Activated T-cell treated with anti-CD3 and anti-CD28 coated beads, Interleukin-2, amount 50 U/mL, for 24 hours (primary cell): ENCODE measurements around the gene NELFB.

Experiments used
- DNase-seq: peaks from one replicate; pipeline ENCODE4 v3.0.0-alpha.2; 2020
- H3K27ac Mint-ChIP-seq: 2 replicates; pipeline ENCODE4 v1.8.0; 2020; ENCODE audit warnings: mild to moderate bottlenecking, mixed read lengths
- H3K27me3 Mint-ChIP-seq: 2 replicates; pipeline ENCODE4 v1.8.0; 2020; ENCODE audit warnings: mixed read lengths
- H3K36me3 Mint-ChIP-seq: 2 replicates; pipeline ENCODE4 v1.8.0; 2020; ENCODE audit warnings: low read depth, mixed read lengths
- H3K4me1 Mint-ChIP-seq: 2 replicates; pipeline ENCODE4 v1.8.0; 2020; ENCODE audit warnings: low read depth, mixed read lengths
- H3K4me3 Mint-ChIP-seq: 2 replicates; pipeline ENCODE4 v1.8.0; 2020; ENCODE audit warnings: mild to moderate bottlenecking, moderate library complexity, mixed read lengths
- H3K9me3 Mint-ChIP-seq: 2 replicates; pipeline ENCODE4 v1.8.0; 2020; ENCODE audit warnings: mixed read lengths

The NELFB gene

GRCh38 chr9:137273095-137273490 lies 18.0 kb downstream of the NELFB start:
- peaks cover 24% of the 10 kb centered on the region for H3K4me1 Mint-ChIP-seq
- no peak overlapping the region for H3K4me3 Mint-ChIP-seq

DNA sequence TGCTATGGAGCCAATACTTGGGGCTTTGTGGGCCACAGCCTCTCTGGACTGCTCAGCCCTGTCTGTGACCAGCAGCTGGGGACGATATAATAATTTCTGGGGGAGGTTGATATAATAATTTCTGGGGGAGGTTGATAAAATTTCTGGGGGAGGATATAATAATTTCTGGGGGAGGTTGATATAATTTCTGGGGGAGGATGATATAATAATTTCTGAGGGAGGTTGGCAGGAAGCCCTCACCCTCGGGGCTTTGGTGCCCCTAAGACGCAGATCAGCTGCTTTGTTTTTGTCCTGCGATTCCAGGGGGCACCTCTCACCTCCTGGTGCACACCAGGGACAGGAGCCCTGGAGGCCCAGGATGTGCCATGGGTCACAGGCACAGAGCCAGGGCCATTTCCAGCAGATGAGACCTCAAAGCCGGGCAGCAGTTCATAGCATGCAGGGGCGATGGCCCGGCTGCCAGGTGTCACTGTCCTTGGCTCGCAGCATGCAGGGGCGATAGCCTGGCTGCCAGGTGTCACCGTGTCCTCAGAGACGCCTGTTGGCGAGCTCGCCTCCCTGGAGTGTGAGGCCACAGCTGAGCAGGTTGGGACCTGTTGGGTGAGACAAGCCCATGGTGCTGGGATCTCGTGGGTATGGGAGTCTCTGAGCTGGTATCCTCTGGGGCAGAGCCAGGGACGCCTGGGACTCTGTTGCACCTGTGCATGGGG lies 18.6 kb downstream of the NELFB start:
- H3K4me3 Mint-ChIP-seq: no peak overlapping the region
- DNase-seq: no peak
- peaks cover 42% of the 10 kb centered on the region for H3K36me3 Mint-ChIP-seq
- no peak overlapping the region for H3K27ac Mint-ChIP-seq
- peaks cover 24% of the 10 kb centered on the region for H3K4me1 Mint-ChIP-seq
- H3K27me3 Mint-ChIP-seq: peaks cover 2% of the 10 kb centered on the region
- no peaks in the 10 kb centered on the region for H3K9me3 Mint-ChIP-seq

More at GRCh38 chr9:137273095-137273490, 18.0 kb downstream of the NELFB start:
- Mint-ChIP-seq H3K36me3 (peaks cover 49% of the 10 kb centered on the region), H3K27ac (no peak overlapping the region), H3K27me3 (peaks cover 2% of the 10 kb centered on the region), H3K9me3 (no peaks in the 10 kb centered on the region)
- DNase-seq: no peak

- no peak overlapping the region for H3K4me3 Mint-ChIP-seq
- H3K9me3 Mint-ChIP-seq: no peaks in the 10 kb centered on the region
- H3K4me1 Mint-ChIP-seq: peaks cover 22% of the 10 kb centered on the region
- no peak for DNase-seq
- H3K36me3 Mint-ChIP-seq: peaks cover 28% of the 10 kb centered on the region
- no peak overlapping the region for H3K27ac Mint-ChIP-seq
- peaks cover 8% of the 10 kb centered on the region for H3K27me3 Mint-ChIP-seq
Observed at GRCh38 chr9:137275203-137275587, 20.1 kb downstream of the NELFB start.

DNA sequence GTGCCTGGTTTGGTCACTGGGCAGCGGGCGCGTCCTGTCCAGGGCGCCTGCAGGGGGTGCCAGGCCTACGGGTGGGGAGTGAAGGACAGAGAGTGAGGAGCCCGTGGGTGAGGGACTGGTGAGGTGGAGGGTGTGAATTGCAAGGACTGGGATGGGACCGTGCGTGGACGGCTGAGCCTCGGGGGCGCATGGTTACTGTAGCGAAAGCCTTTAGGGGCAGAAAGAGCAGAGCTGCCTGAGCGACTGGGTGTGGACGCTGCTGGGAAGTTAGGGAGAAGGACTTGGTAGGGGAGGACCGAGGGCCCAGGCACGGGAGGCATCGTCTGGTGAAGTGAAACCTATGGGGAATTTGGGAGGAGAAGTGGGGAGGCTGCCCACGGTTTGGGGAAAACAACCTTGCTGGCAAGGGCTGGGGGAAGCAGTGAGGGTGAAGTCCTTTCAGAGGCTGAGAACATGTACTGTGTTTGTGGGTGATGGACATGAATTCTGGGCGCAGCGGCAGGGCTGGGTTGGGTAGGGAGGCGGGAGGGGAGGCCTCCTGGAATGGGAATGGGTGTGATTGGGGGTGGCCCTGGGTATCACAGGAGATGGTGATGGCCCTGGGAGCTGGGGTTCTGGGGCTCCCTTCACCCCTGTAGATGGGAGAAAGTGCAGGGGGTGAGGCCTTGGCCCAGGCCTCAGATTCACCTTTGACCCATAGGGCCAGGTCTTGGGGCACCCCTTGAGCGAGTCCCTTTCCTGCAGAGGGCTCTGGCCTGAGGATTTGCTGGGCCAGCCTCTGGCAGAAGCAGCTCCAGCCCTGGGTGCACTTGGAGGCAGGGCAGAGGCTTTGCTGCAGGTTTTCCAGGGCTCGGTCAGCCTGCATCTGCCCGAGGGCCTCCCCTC lies 20.7 kb downstream of the NELFB start:
- no peak overlapping the region for H3K27ac Mint-ChIP-seq
- H3K4me1 Mint-ChIP-seq: peaks cover 21% of the 10 kb centered on the region
- H3K9me3 Mint-ChIP-seq: no peaks in the 10 kb centered on the region
- H3K27me3 Mint-ChIP-seq: peaks cover 9% of the 10 kb centered on the region
- H3K4me3 Mint-ChIP-seq: no peak overlapping the region
- H3K36me3 Mint-ChIP-seq: peaks cover 26% of the 10 kb centered on the region
- no peak for DNase-seq

- H3K27me3 Mint-ChIP-seq: peaks cover 9% of the 10 kb centered on the region
- H3K9me3 Mint-ChIP-seq: no peaks in the 10 kb centered on the region
- peak overlapping the region; percentile 55 for H3K27ac Mint-ChIP-seq
- DNase-seq: no peak
- peaks cover 14% of the 10 kb centered on the region for H3K4me1 Mint-ChIP-seq
- H3K4me3 Mint-ChIP-seq: peak overlapping the region; percentile 81
- peaks cover 18% of the 10 kb centered on the region for H3K36me3 Mint-ChIP-seq
Observed at GRCh38 chr9:137276473-137277328, 21.6 kb downstream of the NELFB start.

DNA sequence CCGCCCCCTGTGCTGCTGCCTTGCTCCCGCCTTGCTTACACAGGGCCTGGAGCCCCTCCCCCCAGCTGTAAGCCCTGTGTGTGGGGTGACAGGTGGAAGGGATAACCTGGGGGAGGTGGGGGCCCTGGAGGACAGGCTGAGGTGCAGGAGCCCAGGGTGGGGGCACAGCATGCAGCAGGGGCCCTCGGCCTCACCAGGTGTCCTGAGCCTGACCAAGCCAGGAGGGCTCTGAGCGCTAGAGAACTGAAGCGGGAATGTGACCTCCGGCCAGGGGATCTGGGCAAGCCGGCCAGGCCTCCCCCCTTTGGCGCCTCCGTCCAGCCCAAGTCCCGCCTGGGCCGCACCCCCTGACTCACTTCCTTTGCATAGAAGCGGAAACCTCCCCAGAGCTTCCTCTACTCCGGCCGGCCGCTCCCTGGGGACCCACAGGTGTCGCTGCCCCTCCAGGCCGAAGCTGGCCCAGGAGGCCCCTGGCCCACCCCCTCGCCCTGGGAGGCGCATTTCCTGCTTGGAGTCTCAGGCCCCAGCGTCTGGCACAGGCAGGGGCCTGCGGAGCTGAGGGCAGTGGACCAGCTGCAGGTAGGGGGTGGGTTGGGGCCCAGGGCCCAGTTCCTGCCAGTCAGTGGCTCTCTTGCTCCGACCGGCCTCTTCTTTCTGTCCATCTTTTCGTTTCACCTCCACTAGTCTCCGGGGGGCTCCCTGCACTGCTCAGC lies 22.4 kb downstream of the NELFB start, which contains the start of gene TOR4A:
TOR4A (plus strand) TSS at position 398 of the 713 bp plus-strand sequence. CDS start 964 bp downstream, outside the sequence.
- Mint-ChIP-seq H3K9me3 (no peaks in the 10 kb centered on the region), H3K36me3 (peaks cover 14% of the 10 kb centered on the region), H3K4me1 (peaks cover 14% of the 10 kb centered on the region), H3K27ac (peak within 1 kb of the TSS; percentile 55), H3K4me3 (peak within 1 kb of the TSS; percentile 81), H3K27me3 (peaks cover 10% of the 10 kb centered on the region)
- DNase-seq: no peak

GRCh38 chr9:137278061-137278701 lies 23.1 kb downstream of the NELFB start:
- H3K4me1 Mint-ChIP-seq: peaks cover 14% of the 10 kb centered on the region
- H3K27ac Mint-ChIP-seq: peak overlapping the region; percentile 40
- peak overlapping the region; percentile 81 for H3K4me3 Mint-ChIP-seq
- no peaks in the 10 kb centered on the region for H3K9me3 Mint-ChIP-seq
- H3K27me3 Mint-ChIP-seq: peaks cover 16% of the 10 kb centered on the region
- peaks cover 11% of the 10 kb centered on the region for H3K36me3 Mint-ChIP-seq
- DNase-seq: no peak

- Mint-ChIP-seq H3K4me3 (no peak overlapping the region), H3K4me1 (peaks cover 14% of the 10 kb centered on the region), H3K9me3 (no peaks in the 10 kb centered on the region), H3K27me3 (peaks cover 20% of the 10 kb centered on the region), H3K36me3 (peaks cover 7% of the 10 kb centered on the region), H3K27ac (no peak overlapping the region)
- DNase-seq: no peak
Observed at GRCh38 chr9:137278721-137279711, 23.9 kb downstream of the NELFB start.

- peaks cover 20% of the 10 kb centered on the region for H3K27me3 Mint-ChIP-seq
- peaks cover 13% of the 10 kb centered on the region for H3K4me1 Mint-ChIP-seq
- no peaks in the 10 kb centered on the region for H3K9me3 Mint-ChIP-seq
- no peaks in the 10 kb centered on the region for H3K36me3 Mint-ChIP-seq
- H3K4me3 Mint-ChIP-seq: no peak overlapping the region
- no peak for DNase-seq
- no peak overlapping the region for H3K27ac Mint-ChIP-seq
Observed at GRCh38 chr9:137279741-137280473, 24.8 kb downstream of the NELFB start.

- Mint-ChIP-seq H3K36me3 (no peaks in the 10 kb centered on the region), H3K4me3 (no peak overlapping the region), H3K9me3 (no peaks in the 10 kb centered on the region), H3K27ac (no peak overlapping the region), H3K4me1 (peaks cover 13% of the 10 kb centered on the region), H3K27me3 (peaks cover 20% of the 10 kb centered on the region)
- DNase-seq: no peak
Observed at GRCh38 chr9:137280474-137281344, 25.6 kb downstream of the NELFB start.

DNA sequence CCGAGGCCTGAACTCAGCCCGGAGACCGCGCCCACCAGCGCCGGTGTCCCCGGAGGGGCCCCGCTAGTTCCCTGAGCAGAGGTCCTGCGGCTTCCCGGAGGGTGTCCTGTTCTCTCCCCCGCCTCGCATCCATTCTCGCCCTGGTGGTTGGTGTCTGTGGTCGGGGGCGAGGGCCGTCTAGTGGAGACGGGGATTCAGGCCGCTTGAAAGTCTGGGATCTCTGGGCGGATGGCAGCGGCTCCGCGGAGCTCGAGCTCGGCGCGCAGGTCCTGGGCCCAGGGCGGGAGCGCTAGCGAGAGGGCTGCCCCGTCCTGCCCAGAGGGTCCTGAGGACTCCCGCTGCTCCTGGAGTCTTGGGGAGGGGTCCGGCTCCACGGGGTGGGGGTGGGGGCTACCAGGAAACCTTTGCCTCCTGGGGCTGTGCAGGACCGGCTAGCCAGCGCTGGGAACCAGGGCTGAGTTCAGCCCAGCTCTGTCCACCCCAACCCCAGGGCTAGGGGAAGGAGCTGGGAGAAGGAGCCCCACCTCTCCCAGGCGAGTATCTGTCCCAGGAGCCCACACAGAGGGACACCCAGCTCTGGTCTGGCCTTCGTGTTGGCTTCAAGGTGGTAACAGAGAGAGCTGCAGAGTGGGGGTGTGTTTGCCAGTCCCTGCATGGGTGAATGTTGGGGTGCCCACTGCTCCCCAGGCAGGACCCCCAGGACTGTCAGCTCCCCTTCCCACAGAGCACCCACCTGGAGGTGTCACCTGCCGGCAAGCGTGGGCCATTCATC lies 26.4 kb downstream of the NELFB start:
- no peak for DNase-seq
- Mint-ChIP-seq H3K4me3 (no peak overlapping the region), H3K27ac (no peak overlapping the region), H3K36me3 (no peaks in the 10 kb centered on the region), H3K27me3 (peaks cover 20% of the 10 kb centered on the region), H3K4me1 (peaks cover 12% of the 10 kb centered on the region), H3K9me3 (no peaks in the 10 kb centered on the region)
